Neutrophil (primary cell): ENCODE measurements around the gene LRG1.

Experiments used
- H3K27ac ChIP-seq: fragments of 200-600 bp; sonication (generic); 2 replicates; pipeline ENCODE4 v1.5.1; 2016; ENCODE audit warnings: mild to moderate bottlenecking, moderate library complexity
- H3K27me3 ChIP-seq: fragments of 200-600 bp; sonication (generic); 2 replicates; pipeline ENCODE4 v1.6.0; 2016; ENCODE audit warnings: mild to moderate bottlenecking
- H3K36me3 ChIP-seq: fragments of 200-600 bp; sonication (generic); 2 replicates; pipeline ENCODE4 v1.5.1; 2017
- H3K4me1 ChIP-seq, 2 experiments: fragments of 200-600 bp in 1 of 2; sonication (generic) in 1 of 2; 1 replicate in 1 of 2; 2 replicates in 1 of 2; pipeline versions ENCODE4 v1.5.1 to v1.6.1; 2013 to 2016; ENCODE audit warnings: low read depth in 1 of 2, low read length in 1 of 2, mild to moderate bottlenecking in 1 of 2, moderate library complexity in 1 of 2; ENCODE audit not compliant: control insufficient read depth in 1 of 2, insufficient read depth in 1 of 2
- H3K4me3 ChIP-seq, 2 experiments: fragments of 200-600 bp in 1 of 2; sonication (generic) in 1 of 2; 1 replicate in 1 of 2; 2 replicates in 1 of 2; pipeline ENCODE4 v1.5.1; 2013 to 2016; ENCODE audit warnings: low read depth in 1 of 2, low read length in 1 of 2, mild to moderate bottlenecking in 1 of 2, moderate library complexity in 1 of 2
- H3K9me3 ChIP-seq: fragments of 200-600 bp; sonication (generic); 2 replicates; pipeline ENCODE4 v1.5.1; 2016
- CTCF ChIP-seq: fragments of 200-600 bp; sonication (generic); IDR thresholded peaks from 2 replicates; pipeline ENCODE4 v1.5.1; 2016; ENCODE audit warnings: antibody characterized with exemption

Gene LRG1

GRCh38 chr19:4585556-4585955 is 45.7 kb upstream of the LRG1 start:
- H3K27ac ChIP-seq, result no peak overlapping the region
- H3K4me3 ChIP-seq, result no peak overlapping the region
- no peak for TF ChIP-seq CTCF
- peaks cover 85% of the 10 kb centered on the region for H3K27me3 ChIP-seq
- no peaks in the 10 kb centered on the region for H3K36me3 ChIP-seq
- no peaks in the 10 kb centered on the region for H3K9me3 ChIP-seq
- no peaks in the 10 kb centered on the region for H3K4me1 ChIP-seq

GRCh38 chr19:4584670-4585460 is 45.0 kb upstream of the LRG1 start:
- Histone ChIP-seq H3K4me3 (no peak overlapping the region), H3K4me1 (no peaks in the 10 kb centered on the region), H3K27ac (no peak overlapping the region), H3K9me3 (no peaks in the 10 kb centered on the region), H3K27me3 (peaks cover 85% of the 10 kb centered on the region), H3K36me3 (no peaks in the 10 kb centered on the region)
- TF ChIP-seq CTCF, result no peak

GRCh38 chr19:4583961-4584669 is 44.3 kb upstream of the LRG1 start:
- Histone ChIP-seq H3K36me3 (no peaks in the 10 kb centered on the region), H3K4me1 (no peaks in the 10 kb centered on the region), H3K27ac (no peak overlapping the region), H3K9me3 (no peaks in the 10 kb centered on the region), H3K27me3 (peaks cover 89% of the 10 kb centered on the region), H3K4me3 (no peak overlapping the region)
- TF ChIP-seq CTCF, result no peak

GRCh38 chr19:4582980-4583842 is 43.4 kb upstream of the LRG1 start:
- peaks cover 95% of the 10 kb centered on the region for H3K27me3 ChIP-seq
- H3K4me1 ChIP-seq, result no peaks in the 10 kb centered on the region
- no peaks in the 10 kb centered on the region for H3K9me3 ChIP-seq
- TF ChIP-seq CTCF, result no peak
- no peak overlapping the region for H3K27ac ChIP-seq
- no peak overlapping the region for H3K4me3 ChIP-seq
- H3K36me3 ChIP-seq, result no peaks in the 10 kb centered on the region

GRCh38 chr19:4581666-4582553 is 42.1 kb upstream of the LRG1 start:
- Histone ChIP-seq H3K4me3 (no peak overlapping the region), H3K4me1 (no peaks in the 10 kb centered on the region), H3K36me3 (no peaks in the 10 kb centered on the region), H3K9me3 (no peaks in the 10 kb centered on the region), H3K27me3 (peaks cover 100% of the 10 kb centered on the region), H3K27ac (no peak overlapping the region)
- TF ChIP-seq CTCF, result no peak
